ENCODE data around the gene PIK3CB.
"Not testable (repeated sequence)": the region's sequence is repeated elsewhere in the genome, so short reads cannot be mapped to it uniquely, and the experiment has no call there.

The PIK3CB gene

DNA sequence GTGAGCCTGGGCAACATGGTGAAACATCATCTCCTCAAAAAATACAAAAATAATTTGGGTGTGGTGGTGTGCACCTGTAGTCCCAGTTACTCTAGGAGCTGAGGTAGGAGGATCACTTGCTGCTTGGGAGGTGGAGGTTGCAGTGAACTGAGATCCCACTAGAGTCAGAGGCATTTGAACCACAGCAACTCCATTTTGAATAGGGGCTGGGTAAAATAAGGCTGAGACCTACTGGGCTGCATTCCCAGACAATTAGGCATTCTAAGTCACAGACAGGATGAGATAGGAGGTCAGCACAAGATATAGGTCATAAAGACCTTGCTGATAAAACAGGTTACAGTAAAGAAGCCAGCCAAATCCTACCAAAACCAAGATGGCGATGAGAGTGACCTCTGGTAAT lies 12.1 kb upstream of the PIK3CB start:
- DNase-seq (ENCODE audit: low read depth): not testable (repeated sequence)

DNA sequence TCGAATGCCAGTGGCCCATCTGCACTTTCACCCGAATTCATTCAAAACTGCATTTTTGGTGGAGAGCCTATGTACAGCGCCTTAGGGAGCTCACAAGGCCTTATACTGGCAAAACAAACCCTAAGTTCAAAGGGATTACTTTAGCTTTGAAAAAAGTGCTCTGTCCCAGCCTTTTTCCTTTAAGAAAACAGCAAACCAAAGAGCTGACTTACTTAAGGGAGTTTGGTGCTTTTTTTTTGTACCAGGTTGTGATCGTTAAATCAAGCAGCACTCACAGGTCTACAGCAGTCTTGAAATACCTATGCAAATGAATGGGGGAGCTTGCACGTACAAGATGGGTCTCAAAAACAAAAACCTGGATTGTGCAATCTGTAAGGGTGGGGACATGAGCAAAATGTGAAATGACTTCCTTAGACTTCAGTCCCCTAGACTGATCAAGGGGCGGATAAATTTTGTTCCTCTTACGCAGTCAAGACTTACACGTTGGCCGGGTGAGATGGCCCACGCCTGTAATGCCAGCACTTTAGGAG lies 11.6 kb upstream of the PIK3CB start:
- DNase-seq (ENCODE audit: low read depth): no peak

DNA sequence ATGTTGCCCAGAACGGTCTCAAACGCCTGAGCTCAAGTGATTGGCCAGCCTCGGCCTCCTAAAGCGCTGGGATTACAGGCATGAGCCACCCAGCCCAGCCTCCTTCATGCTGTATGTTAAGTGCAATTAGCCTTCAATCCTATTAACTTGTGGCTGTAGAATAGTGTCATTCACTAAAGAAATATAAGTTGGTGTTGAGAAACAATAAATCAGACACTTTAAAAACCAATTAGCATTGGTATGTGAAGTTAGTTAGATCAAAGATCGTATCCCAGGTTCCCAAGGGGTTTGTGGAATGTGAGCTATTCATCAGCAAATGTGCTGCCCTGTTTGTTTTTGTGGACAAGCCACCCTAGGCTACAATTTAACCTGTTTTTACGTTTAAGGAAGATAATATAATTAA lies 11.0 kb upstream of the PIK3CB start:
- no peak for DNase-seq (ENCODE audit: low read depth)

GRCh38 chr3:138845181-138845601 lies 10.5 kb upstream of the PIK3CB start:
- DNase-seq (ENCODE audit: low read depth): no peak

DNA sequence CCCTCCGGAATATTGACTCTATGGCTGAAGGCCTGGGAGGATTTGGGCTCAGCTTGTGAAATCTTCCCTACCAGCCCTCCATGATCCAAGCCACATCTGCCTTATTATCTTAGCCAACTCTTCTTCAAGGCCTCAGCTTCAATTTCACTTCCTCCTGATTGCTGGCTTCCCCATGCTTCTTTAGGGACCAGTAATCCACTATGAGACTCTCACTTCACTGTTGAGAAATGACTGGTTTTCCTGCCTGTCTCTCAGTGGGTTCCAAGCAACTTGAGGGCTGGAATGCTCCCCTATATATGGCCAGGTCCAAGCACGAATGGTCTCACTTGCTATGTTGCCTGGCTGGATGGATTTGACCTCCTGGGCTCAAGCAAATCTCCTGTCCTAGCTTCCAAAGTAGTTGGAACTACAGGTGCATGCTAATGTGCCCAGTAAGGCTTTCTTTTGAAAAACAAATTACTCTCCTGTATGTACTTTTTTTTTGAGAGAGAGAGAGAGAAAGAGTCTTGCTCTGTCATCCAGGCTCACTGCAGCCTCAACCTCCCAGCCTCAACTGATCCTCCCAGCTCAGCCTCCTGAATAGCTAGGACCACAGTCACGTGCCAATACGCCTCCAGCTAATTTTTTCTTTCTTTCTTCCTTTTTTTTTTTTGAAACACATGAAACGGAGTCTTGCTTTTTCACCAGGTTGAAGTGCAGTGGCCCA lies 7.9 kb upstream of the PIK3CB start:
- no peak for DNase-seq (ENCODE audit: low read depth)

- not testable (repeated sequence) for DNase-seq (ENCODE audit: low read depth)
Measured at GRCh38 chr3:138838385-138838784, 3.7 kb upstream of the PIK3CB start.

DNA sequence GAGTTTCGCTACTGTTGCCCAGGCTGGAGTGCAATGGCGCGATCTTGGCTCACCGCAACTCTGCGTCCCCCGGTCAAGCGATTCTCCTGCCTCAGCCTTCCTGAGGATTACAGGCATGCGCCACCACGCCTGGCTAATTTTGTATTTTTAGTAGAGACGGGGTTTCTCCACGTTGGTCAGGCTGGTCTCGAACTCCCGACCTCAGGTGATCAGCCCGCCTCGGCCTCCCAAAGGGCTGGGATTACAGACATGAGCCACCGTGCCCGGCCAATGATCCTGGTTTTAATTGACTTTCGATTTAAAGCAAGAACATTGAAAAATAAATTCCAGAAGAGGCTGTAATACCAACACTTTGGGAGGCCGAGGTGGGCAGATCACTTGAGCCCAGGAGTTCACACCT lies 1.1 kb upstream of the PIK3CB start:
- DNase-seq (ENCODE audit: low read depth): not testable (repeated sequence)

- DNase-seq (ENCODE audit: low read depth): no peak
Measured at GRCh38 chr3:138835397-138835757, 649 bp upstream of the PIK3CB start.

DNA sequence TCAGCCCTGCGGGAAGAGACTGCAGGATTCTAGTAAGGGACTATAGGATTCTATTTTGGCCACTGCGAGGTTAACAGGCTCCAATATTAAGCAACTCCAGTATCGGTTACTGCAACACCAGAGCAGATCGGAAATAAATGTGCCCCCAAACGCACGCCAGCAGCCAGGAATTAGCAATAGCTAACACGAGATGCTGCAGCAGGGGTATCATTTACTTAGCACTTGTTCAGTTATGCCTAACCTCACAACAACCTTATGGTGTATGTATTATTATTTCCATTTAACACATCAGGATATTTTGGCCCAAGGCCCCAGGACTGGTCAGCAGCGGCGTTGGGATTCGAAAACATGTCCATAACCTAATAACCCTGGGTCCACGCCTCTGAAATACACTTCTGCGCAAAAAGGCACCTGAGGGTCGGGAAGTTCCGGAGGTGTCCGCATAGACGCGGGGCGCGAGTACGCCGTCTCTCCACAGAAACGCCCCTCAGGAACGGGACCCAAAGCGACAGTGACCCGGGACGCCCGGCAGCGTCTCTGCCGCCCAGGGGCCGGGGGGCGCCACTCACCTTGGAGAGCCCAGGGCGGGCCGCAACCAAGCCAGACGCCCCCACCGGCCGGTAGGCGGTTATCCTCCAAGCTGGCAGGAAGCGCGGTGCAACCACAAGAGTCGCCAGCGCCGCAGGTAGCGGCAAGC lies 681 bp downstream of the PIK3CB start:
- no peak for DNase-seq (ENCODE audit: low read depth)

DNA sequence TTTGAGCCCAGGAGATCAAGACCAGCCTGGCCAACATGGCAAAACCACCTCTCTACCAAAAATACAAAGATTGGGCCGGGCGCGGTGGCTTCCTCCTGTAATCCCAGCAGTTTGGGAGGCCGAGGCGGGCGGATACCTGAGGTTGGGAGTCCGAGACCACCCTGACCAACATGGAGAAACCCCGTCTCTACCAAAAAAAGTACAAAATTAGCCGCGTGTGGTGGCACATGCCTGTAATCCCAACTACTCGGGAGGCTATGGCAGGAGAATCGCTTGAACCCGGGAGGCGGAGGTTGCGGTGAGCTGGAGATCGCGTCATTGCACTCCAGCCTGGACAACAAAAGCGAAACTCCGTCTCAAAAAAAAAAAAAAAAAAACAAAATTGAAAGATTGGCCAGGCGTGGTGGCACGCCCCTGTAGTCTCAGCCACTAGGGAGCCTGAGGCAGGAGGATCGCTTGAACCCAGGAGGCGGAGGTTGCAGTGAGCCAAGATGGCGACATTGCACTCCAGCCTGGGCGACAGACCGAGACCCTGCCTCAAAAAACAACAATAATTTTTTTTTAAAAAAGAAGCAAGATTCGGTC lies 2.2 kb downstream of the PIK3CB start:
- DNase-seq (ENCODE audit: low read depth): not testable (repeated sequence)

- DNase-seq (ENCODE audit: low read depth): no peak
Measured at GRCh38 chr3:138829886-138830510, 4.7 kb downstream of the PIK3CB start.

GRCh38 chr3:138829097-138829496 lies 5.6 kb downstream of the PIK3CB start:
- no peak for DNase-seq (ENCODE audit: low read depth)

DNA sequence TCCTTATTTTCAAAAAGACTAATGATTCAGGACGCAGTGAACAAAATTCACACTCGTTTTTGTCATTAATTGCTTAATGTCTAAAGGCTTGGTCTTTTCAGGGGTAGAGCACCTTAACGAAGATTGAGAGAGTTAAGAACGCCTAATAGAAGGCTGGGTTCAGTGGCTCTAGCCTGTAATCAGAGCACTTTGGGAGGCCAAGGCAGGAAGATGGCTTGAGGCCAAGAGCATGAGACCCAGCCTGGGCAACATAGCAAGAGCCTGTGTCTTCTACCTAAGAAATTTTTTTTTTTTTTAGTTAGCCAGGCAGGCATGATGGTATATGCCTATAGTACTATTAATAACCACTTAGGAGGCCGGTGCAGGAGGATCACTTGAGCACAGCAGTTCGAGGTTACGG lies 7.5 kb downstream of the PIK3CB start:
- no peak for DNase-seq (ENCODE audit: low read depth)

- DNase-seq (ENCODE audit: low read depth): no peak
Measured at GRCh38 chr3:138825336-138825735, 9.4 kb downstream of the PIK3CB start.

DNA sequence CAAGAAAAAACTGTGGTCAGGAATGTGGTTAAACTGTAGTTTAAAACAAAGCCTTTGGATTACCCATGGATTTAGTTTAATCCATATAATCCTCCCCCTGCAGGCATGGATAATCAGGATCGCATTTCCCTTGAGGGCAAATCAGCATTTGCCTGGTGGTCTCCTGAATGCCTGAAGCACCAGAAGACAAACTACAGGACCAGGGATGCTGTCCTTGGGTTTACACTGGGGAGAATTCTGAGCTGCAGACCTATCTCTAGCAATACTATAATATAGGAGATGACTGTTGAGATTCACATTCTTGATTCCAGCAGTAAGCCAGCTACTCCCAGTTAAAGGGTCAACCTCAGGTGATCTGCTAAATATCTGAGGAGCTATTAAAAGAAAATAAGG lies 10.6 kb downstream of the PIK3CB start:
- no peak for DNase-seq (ENCODE audit: low read depth)

- not testable (repeated sequence) for DNase-seq (ENCODE audit: low read depth)
Measured at GRCh38 chr3:138820379-138820778, 14.3 kb downstream of the PIK3CB start.

DNA sequence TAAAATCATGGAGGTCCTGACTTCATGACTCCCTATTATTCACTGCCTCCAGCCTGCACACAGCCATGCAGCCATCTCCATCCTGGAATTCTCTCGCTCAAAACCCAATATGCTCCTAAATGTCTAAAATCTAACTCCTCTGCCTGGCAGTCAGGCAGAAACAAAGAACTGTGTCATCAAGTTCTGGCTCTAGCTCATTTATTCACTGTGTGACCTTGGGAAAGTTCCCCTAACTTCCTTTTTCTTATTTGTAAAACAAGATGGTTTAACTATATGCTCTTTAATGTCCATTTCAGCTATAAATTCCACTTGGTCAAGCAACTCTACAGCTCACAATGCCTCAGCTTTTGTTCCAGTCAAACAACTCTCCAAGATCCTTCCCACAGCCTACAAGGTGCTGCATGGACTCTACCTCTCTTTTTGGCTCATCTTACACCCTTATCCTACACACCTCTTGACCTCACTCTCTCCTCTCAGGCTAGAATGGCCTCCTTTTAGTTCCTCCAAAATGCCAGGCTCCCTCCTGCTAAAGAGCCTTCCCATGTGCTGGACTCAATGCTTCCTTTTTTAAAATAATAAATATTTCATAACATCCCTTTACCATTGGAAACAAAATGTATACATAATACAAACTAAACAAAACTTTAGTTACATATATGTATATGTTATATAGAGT lies 16.4 kb downstream of the PIK3CB start:
- DNase-seq (ENCODE audit: low read depth): no peak

- DNase-seq (ENCODE audit: low read depth): no peak
Measured at GRCh38 chr3:138817695-138818094, 17.0 kb downstream of the PIK3CB start.

- DNase-seq (ENCODE audit: low read depth): no peak
Measured at GRCh38 chr3:138812806-138813205, 21.9 kb downstream of the PIK3CB start.

GRCh38 chr3:138809500-138810256 lies 25.1 kb downstream of the PIK3CB start:
- no peak for DNase-seq (ENCODE audit: low read depth)

- no peak for DNase-seq (ENCODE audit: low read depth)
Measured at GRCh38 chr3:138806376-138807080, 28.2 kb downstream of the PIK3CB start.

All from GM04504 (cell line).